ENCODE measurements around the gene CD74. TPM values are rescaled to one million over a fixed set of nuclear protein-coding genes. Genes with fewer than 3 reads are reported as not detected.

The CD74 gene
- total and polyA plus RNA-seq, 2 of the 13 experiments (the other 11 are each of a cell fraction or from before 2014, with no cell fraction given), result 34.1 to 84.4 TPM

DNA sequence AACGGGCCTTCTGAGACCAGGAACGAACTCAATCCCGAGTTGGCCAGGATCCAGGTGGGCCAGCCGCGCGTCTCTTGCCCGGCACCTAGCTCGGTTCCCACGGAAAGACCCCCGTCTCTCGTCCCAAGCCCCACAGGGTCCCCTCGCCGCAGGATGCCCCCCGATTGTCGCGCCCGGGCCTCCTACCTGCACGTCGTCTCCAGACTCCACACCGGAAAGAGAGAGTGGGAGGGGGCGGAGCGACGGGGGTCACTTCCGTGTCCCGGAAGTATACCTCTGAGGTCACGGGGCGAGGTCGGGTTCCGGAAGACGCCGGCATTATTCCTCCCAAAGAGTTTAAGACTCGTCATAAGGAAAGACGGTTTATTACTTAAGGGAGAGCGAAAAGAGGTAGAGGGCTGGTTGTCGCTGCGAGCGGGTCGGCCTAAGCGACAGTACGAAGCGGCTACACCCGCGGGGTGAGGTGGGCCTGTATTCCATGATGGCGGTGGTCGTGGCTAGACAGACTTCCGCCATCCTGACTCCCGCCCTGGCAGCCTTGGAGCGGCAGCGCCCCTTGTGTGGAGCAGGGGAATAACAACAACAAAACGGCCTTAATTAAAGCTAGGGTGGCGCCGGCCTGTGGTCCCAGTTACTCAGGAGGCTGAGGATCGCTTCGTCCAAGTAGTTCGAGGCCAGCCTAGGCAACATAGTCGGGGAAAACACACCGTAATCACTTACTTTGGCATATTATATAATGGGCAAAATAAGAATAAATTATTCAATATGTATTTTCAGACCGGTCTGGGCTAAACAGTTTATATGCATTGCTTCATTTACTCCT is 37.0 kb upstream of the CD74 start, which contains the start of gene RPS14:
Gene RPS14 (minus strand): TSS at position 223 of the 823 bp plus-strand sequence. CDS start 2,006 bp downstream, outside the sequence.
- intact Hi-C loops (cut with micrococcal nuclease; ENCODE audit: unreplicated experiment) (no loop called here), in situ Hi-C loops (cut with HindIII; ENCODE audit: extremely low pct_ligation_motif_present, low pct_unique_long_range_greater_than_20kb) (loop anchor here (10.0 to 25.0 kb wide), 3 partner anchors 95 to 213 kb away; partner anchors contain the start of gene MYOZ3)
- Histone ChIP-seq H3K27ac (ENCODE audit: extremely low read length, insufficient read depth, low read length) (peak within 1 kb of the TSS; percentile 95), H3K4me2 (ENCODE audit: low read depth, low read length) (peak within 1 kb of the TSS; percentile 89), H3K4me1 (ENCODE audit: insufficient read depth, low read length) (peaks cover 33% of the 10 kb centered on the region), H3K9ac (ENCODE audit: insufficient read depth, low read depth, low read length) (peak within 1 kb of the TSS; percentile 99), H3K79me2 (ENCODE audit: insufficient read depth, low read length) (peaks cover 35% of the 10 kb centered on the region), H2AFZ (ENCODE audit: low read length) (peak within 1 kb of the TSS; percentile 56), H4K20me1 (ENCODE audit: insufficient read depth, low read length) (peaks cover 42% of the 10 kb centered on the region), H3K9me3 (ENCODE audit: low read length) (no peaks in the 10 kb centered on the region), H3K4me3 (replicated peaks in 1 of 3; ENCODE audit: insufficient read depth in 1 of 3, low read depth in 2 of 3, low read length in 3 of 3) (peak within 1 kb of the TSS; percentile 86 to 93 (median 90)), H3K36me3 (replicated peaks in 1 of 2; ENCODE audit: control insufficient read depth in 1 of 2, insufficient read depth in 2 of 2, low read length in 2 of 2) (peaks cover 16 to 33% of the 10 kb centered on the region in 2 experiments), H3K27me3 (ENCODE audit: control insufficient read depth in 1 of 2, insufficient read depth in 2 of 2, low read length in 2 of 2) (no peaks in the 10 kb centered on the region; a peak in 1 of 5 replicates)
- DNase-seq (ENCODE audit: low spot score) (peak; percentile 87), ATAC-seq (peak; percentile 96), FAIRE-seq (peak; percentile 76)
- WGBS (ENCODE audit: low lambda C conversion rate), result 4% methylated on average over 35 of the region's 58 CpGs
- ChIA-PET POLR2A (interaction anchor here (0.6 to 2.1 kb wide), 30 partner anchors 8 to 489 kb away, joined by 3 to 29 read pairs (median 5); partner anchors contain the start of genes CD74, DCTN4, RBM22 and SLC26A2), CTCF (ENCODE audit: low intra/inter-chr PET ratio, low total read pairs) (interaction anchor here (2.4 kb wide), 1 partner anchor 95 kb away, joined by 5 read pairs; no protein-coding TSS in a partner anchor)
- TSS peak; percentile 98 for BruUV-seq (replicated peaks)
- TF ChIP-seq PAX8 (CRISPR knock-in tag; IDR thresholded peaks at IDR 0.05; ENCODE audit: borderline replicate concordance) (no peak), ZNF207 (IDR thresholded peaks at IDR 0.05; ENCODE audit: borderline replicate concordance) (no peak), RFXAP (CRISPR knock-in tag; IDR thresholded peaks at IDR 0.05; ENCODE audit: borderline replicate concordance) (peak; percentile 88), ZNF543 (CRISPR knock-in tag; IDR thresholded peaks at IDR 0.05) (peak; percentile 83), ZBTB3 (CRISPR knock-in tag; IDR thresholded peaks at IDR 0.05; ENCODE audit: borderline replicate concordance, low read depth) (no peak; the same call in 1 of the 2 replicates), ZNF839 (CRISPR knock-in tag; IDR thresholded peaks at IDR 0.05; ENCODE audit: borderline replicate concordance) (peak; percentile 94; the same call in 1 of the 2 replicates), IRF2 (CRISPR knock-in tag; IDR thresholded peaks at IDR 0.05) (peak; percentile 82), DNMT1 (CRISPR knock-in tag; IDR thresholded peaks at IDR 0.05) (no peak; the same call in 1 of the 2 replicates)
- TF ChIP-seq, protein P1, sequence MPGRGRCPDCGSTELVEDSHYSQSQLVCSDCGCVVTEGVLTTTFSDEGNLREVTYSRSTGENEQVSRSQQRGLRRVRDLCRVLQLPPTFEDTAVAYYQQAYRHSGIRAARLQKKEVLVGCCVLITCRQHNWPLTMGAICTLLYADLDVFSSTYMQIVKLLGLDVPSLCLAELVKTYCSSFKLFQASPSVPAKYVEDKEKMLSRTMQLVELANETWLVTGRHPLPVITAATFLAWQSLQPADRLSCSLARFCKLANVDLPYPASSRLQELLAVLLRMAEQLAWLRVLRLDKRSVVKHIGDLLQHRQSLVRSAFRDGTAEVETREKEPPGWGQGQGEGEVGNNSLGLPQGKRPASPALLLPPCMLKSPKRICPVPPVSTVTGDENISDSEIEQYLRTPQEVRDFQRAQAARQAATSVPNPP (CRISPR knock-in tag; IDR thresholded peaks at IDR 0.05), result peak; percentile 65; the same call in 1 of the 2 replicates
- TF ChIP-seq, protein P2, sequence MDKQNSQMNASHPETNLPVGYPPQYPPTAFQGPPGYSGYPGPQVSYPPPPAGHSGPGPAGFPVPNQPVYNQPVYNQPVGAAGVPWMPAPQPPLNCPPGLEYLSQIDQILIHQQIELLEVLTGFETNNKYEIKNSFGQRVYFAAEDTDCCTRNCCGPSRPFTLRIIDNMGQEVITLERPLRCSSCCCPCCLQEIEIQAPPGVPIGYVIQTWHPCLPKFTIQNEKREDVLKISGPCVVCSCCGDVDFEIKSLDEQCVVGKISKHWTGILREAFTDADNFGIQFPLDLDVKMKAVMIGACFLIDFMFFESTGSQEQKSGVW (CRISPR knock-in tag; IDR thresholded peaks at IDR 0.05; ENCODE audit: borderline replicate concordance), result 0 out of 2 replicates have a peak, but pooled peaks have one; percentile 1
- TF ChIP-seq, protein P3, sequence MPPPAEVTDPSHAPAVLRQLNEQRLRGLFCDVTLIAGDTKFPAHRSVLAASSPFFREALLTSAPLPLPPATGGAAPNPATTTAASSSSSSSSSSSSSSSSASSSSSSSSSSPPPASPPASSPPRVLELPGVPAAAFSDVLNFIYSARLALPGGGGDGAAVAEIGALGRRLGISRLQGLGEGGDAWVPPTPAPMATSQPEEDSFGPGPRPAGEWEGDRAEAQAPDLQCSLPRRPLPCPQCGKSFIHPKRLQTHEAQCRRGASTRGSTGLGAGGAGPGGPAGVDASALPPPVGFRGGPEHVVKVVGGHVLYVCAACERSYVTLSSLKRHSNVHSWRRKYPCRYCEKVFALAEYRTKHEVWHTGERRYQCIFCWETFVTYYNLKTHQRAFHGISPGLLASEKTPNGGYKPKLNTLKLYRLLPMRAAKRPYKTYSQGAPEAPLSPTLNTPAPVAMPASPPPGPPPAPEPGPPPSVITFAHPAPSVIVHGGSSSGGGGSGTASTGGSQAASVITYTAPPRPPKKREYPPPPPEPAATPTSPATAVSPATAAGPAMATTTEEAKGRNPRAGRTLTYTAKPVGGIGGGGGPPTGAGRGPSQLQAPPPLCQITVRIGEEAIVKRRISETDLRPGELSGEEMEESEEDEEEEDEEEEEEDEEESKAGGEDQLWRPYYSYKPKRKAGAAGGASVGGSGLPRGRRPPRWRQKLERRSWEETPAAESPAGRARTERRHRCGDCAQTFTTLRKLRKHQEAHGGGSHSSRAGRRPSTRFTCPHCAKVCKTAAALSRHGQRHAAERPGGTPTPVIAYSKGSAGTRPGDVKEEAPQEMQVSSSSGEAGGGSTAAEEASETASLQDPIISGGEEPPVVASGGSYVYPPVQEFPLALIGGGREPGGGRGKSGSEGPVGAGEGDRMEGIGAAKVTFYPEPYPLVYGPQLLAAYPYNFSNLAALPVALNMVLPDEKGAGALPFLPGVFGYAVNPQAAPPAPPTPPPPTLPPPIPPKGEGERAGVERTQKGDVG (CRISPR knock-in tag; IDR thresholded peaks at IDR 0.05; ENCODE audit: borderline replicate concordance), result 0 out of 2 replicates have a peak, but pooled peaks have one; percentile 58

All from HepG2 (cell line).